Loucy (cell line): ENCODE data around the gene AFF3.

Source experiments
- H2AFZ ChIP-seq: fragments of 200-600 bp; sonication (generic); 2 replicates; pipeline ENCODE4 v1.6.0; 2016; ENCODE audit warnings: antibody characterized with exemption, mild to moderate bottlenecking, low read length, moderate library complexity
- H3F3A ChIP-seq: fragments of 200-600 bp; 2 replicates; pipeline ENCODE4 v1.6.0; 2016; ENCODE audit warnings: antibody characterized with exemption, low read depth, mild to moderate bottlenecking
- H3K27me3 ChIP-seq: fragments of 200-600 bp; sonication (generic); 2 replicates; pipeline ENCODE4 v1.6.1; 2014; ENCODE audit warnings: low read length, mild to moderate bottlenecking; ENCODE audit not compliant: insufficient read depth, poor library complexity, severe bottlenecking
- H3K36me3 ChIP-seq: fragments of 200-600 bp; sonication (generic); 2 replicates; pipeline ENCODE4 v1.6.1; 2016; ENCODE audit warnings: low read length; ENCODE audit not compliant: insufficient read depth
- H3K4me1 ChIP-seq: fragments of 200-600 bp; sonication (generic); 2 replicates; pipeline ENCODE4 v1.5.1; 2014; ENCODE audit warnings: low read length, mild to moderate bottlenecking; ENCODE audit not compliant: insufficient read depth, poor library complexity, severe bottlenecking
- H3K4me2 ChIP-seq: fragments of 200-600 bp; sonication (generic); 2 replicates; pipeline ENCODE4 v1.6.0; 2014; ENCODE audit warnings: antibody characterized with exemption, low read length, low read depth, mild to moderate bottlenecking; ENCODE audit not compliant: poor library complexity, severe bottlenecking
- H3K4me3 ChIP-seq: fragments of 200-600 bp; sonication (generic); 2 replicates; pipeline ENCODE4 v1.5.1; 2014; ENCODE audit warnings: low read length, mild to moderate bottlenecking, mixed read lengths; ENCODE audit not compliant: poor library complexity, severe bottlenecking
- H3K79me2 ChIP-seq: fragments of 200-600 bp; sonication (generic); 2 replicates; pipeline ENCODE4 v1.6.1; 2014; ENCODE audit warnings: low read length; ENCODE audit not compliant: insufficient read depth
- H3K9ac ChIP-seq: fragments of 200-600 bp; sonication (generic); 2 replicates; pipeline ENCODE4 v1.6.0; 2014; ENCODE audit warnings: mild to moderate bottlenecking, low read depth, low read length, moderate library complexity; ENCODE audit not compliant: poor library complexity, severe bottlenecking
- H3K9me2 ChIP-seq: fragments of 200-600 bp; sonication (generic); replicated peaks from 2 replicates; pipeline ENCODE4 v1.6.1; 2016; ENCODE audit warnings: low read depth, low read length, mixed read lengths
- H3K9me3 ChIP-seq: fragments of 200-600 bp; sonication (generic); 2 replicates; pipeline ENCODE4 v1.6.1; 2014; ENCODE audit warnings: mild to moderate bottlenecking, antibody characterized with exemption, low read length, low read depth; ENCODE audit not compliant: insufficient read depth
- H4K20me1 ChIP-seq: fragments of 200-600 bp; sonication (generic); 2 replicates; pipeline ENCODE4 v1.6.0; 2014; ENCODE audit warnings: antibody characterized with exemption, low read length, mild to moderate bottlenecking; ENCODE audit not compliant: insufficient read depth, poor library complexity, severe bottlenecking
- EZH2phosphoT487 ChIP-seq: fragments of 200-600 bp; IDR thresholded peaks from 2 replicates; pipeline ENCODE4 v1.6.1; 2018; ENCODE audit warnings: antibody characterized with exemption, mild to moderate bottlenecking, moderate library complexity, borderline replicate concordance
- TF ChIP-seq, protein P1 (sequence below): fragments of 200-600 bp; sonication (generic); conservative IDR thresholded peaks from 2 replicates; pipeline ENCODE4 v1.5.1; 2014; ENCODE audit warnings: mild to moderate bottlenecking, antibody characterized with exemption, low read length

The AFF3 gene

DNA sequence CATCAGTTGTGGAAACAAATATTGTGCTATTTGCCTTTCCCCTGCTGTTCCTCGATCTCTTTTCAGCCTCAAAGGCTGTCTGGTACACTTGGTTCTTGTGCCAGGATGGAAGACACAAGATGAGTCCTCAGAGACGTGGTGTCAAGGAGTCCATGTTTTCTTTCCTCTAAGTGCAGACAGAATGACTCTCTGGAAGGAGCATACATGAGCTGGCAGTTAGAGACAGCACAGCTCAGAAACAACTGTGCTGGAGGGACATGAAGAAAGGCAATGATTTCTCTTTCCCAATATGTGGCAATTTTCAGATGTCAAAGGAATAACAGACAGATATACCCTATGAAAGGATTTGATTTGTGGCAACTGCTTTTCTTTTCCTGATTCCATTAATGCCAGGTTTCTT, 162.2 kb downstream of the AFF3 start:
- Histone ChIP-seq H3K27me3 (no peaks in the 10 kb centered on the region), H3K9ac (no peak overlapping the region), H3K9me2 (no peaks in the 10 kb centered on the region), H3K79me2 (no peaks in the 10 kb centered on the region), H3K9me3 (no peaks in the 10 kb centered on the region), H3F3A (no peaks in the 10 kb centered on the region), H3K4me3 (no peak overlapping the region), H4K20me1 (no peaks in the 10 kb centered on the region), H2AFZ (no peak overlapping the region), H3K36me3 (no peaks in the 10 kb centered on the region; the same call in 1 of the 2 replicates), H3K4me1 (peaks cover 5% of the 10 kb centered on the region), H3K4me2 (no peak overlapping the region)
- TF ChIP-seq, protein P1, sequence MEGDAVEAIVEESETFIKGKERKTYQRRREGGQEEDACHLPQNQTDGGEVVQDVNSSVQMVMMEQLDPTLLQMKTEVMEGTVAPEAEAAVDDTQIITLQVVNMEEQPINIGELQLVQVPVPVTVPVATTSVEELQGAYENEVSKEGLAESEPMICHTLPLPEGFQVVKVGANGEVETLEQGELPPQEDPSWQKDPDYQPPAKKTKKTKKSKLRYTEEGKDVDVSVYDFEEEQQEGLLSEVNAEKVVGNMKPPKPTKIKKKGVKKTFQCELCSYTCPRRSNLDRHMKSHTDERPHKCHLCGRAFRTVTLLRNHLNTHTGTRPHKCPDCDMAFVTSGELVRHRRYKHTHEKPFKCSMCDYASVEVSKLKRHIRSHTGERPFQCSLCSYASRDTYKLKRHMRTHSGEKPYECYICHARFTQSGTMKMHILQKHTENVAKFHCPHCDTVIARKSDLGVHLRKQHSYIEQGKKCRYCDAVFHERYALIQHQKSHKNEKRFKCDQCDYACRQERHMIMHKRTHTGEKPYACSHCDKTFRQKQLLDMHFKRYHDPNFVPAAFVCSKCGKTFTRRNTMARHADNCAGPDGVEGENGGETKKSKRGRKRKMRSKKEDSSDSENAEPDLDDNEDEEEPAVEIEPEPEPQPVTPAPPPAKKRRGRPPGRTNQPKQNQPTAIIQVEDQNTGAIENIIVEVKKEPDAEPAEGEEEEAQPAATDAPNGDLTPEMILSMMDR, result no peak
- no peak for TF ChIP-seq EZH2phosphoT487

DNA sequence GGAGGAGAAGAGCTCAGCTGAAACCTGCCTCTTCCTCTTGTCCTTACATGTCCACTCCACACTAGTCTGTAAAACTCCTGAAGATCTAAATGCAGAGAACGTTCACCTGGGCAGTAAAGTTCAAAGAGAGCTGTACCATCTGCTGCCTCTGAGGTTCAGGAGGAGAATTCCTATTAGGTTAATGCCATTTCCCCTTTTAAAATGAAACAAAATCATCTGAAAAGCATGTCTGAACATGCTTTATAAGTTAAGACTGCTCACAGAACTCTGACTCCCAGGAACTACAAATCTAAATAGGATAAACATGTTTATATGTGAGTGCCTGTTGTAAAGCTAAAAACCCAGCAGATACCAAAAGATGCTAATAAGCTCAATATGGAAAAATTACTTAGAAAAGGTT, 164.4 kb downstream of the AFF3 start:
- no peak overlapping the region for H3K9ac ChIP-seq
- H3K9me2 ChIP-seq, result no peaks in the 10 kb centered on the region
- TF ChIP-seq, protein P1, result no peak
- TF ChIP-seq EZH2phosphoT487, result no peak
- no peak overlapping the region for H3K4me2 ChIP-seq
- no peaks in the 10 kb centered on the region; the same call in 1 of the 2 replicates for H3K36me3 ChIP-seq
- H3K79me2 ChIP-seq, result no peaks in the 10 kb centered on the region
- H3K4me3 ChIP-seq, result no peak overlapping the region
- H3F3A ChIP-seq, result no peaks in the 10 kb centered on the region
- no peak overlapping the region for H2AFZ ChIP-seq
- no peaks in the 10 kb centered on the region for H3K27me3 ChIP-seq
- peaks cover 3% of the 10 kb centered on the region for H3K4me1 ChIP-seq
- H4K20me1 ChIP-seq, result no peaks in the 10 kb centered on the region
- no peaks in the 10 kb centered on the region for H3K9me3 ChIP-seq

DNA sequence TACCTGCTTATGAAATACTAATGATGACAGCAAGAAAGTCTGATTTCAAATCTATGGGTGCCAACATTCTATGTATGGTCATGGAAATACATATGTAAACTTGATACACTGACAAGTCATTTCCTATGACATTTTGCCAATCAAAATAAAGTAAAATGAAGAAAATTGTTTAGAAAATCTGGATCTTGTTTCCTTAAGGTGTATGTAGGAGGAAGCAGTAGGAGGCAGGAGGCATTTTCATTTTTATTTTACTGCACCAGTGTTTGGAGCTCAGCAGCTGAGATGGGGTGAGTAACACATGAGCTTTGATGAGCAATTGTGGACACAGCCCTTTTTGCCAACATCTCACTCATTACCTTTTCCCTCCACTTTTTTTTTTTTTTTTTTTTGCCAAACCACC, 167.0 kb downstream of the AFF3 start:
- no peaks in the 10 kb centered on the region for H3K79me2 ChIP-seq
- no peaks in the 10 kb centered on the region for H4K20me1 ChIP-seq
- H3K9me3 ChIP-seq, result no peaks in the 10 kb centered on the region
- no peak overlapping the region for H2AFZ ChIP-seq
- no peaks in the 10 kb centered on the region for H3K9me2 ChIP-seq
- H3F3A ChIP-seq, result no peaks in the 10 kb centered on the region
- no peak overlapping the region for H3K4me3 ChIP-seq
- no peak overlapping the region for H3K4me2 ChIP-seq
- H3K4me1 ChIP-seq, result peaks cover 3% of the 10 kb centered on the region
- no peak overlapping the region for H3K9ac ChIP-seq
- no peak for TF ChIP-seq EZH2phosphoT487
- TF ChIP-seq, protein P1, result no peak
- no peaks in the 10 kb centered on the region for H3K36me3 ChIP-seq
- no peaks in the 10 kb centered on the region for H3K27me3 ChIP-seq
